ENCODE measurements around the gene CHIC2.
"Not testable (repeated sequence)": the region's sequence is repeated elsewhere in the genome, so short reads cannot be mapped to it uniquely, and the experiment has no call there.

The CHIC2 gene

DNA sequence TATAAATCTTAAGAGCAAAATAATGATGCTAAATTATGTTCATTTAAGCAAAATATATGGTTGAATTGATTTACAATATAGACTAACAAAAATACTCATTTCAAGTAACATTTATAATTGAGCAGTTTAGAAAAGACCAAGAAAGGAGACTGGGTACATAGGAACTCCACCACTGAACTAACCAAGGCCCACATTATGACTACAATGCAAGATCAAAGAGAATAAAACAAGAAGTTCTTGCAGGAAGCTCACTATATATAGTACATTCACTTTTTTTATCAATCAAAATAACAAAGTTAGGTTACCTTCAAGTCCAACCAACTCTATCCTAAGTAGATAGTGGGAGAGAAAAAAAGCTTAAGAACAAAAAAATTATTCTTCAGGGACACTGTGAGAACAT, 8.0 kb downstream of the CHIC2 start:
- DNase-seq = no peak

DNA sequence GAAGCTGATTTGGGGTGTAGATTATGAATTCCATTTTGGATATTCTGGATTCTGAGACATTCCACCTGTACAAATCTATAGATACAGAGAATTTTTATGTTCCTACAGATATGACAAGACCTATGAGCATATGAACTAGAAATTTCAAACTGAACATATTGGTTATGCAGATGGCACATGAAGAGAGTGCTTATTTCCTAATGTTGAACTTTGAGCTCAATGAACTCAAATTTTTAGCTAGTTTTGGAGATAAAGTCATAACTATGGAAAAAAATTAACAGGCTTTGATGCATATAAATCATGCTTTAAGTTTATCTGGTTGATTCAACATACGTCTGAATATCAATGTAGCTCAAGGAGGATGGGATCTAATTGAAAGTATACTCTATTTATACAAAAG, 8.9 kb downstream of the CHIC2 start:
- DNase-seq = no peak

DNA sequence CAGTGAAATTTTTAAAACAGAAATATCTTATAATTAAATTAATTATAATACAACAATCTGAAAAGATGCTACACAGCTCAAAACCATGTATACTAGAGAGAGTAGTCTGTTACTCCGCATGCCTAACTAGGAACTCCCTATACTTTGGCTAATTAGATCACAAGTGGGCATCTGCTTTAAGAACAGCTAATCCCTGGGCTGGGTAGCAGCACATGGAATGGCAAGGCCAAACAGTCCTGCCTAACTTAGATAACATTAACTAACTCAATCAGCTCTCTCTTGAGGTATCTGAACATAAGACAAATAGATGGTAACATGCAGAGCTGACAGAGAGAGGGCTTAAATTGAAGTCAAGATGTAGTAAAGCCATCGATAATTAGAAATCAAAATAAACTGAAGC, 9.9 kb downstream of the CHIC2 start:
- DNase-seq = no peak

DNA sequence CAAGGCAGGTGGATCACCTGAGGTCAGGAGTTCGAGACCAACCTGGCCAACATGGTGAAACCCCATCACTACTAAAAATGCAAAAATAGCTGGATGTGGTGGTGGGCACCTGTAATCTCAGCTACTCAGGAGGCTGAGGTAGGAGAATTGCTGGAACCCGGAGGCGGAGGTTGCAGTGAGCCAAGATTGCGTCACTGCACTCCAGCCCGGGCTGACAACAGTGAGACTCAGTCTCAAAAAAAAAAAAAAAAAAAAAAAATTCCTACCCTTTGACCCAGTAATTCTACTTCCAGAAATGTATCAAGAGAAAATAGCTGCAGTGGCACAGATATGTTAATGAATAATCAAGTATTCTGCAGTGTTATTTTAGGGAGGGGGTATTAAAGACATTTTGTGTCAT, 11.1 kb downstream of the CHIC2 start:
- DNase-seq = not testable (repeated sequence)

DNA sequence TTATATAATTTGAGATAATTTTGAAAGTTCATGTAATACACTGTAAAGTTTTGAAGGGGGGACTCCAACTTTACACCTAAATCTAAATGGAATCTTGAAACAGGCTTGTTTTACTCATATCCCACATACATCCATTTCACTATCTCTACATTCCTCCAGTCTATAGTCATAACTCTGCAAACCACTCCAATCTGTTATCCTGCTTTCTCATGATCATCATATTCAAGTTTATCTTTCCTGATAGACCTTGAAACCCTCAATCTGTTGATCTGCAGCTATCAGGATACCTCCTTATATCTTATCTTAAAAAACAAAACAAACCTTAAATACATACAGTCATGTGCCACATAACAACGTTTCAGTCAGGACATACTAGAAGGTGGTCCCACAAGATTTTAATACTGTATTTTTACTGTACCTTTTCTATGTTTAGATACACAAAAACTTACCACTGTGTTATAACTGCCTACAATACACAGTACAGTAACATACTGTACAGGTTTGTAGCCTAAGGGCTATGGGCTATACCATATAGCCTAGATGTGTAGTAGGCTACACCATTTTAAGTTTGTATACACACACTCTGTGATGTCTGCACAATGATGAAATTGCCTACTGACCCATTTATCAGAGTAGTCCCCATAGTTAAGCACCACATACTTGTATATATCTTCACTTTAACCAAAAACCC, 14.0 kb downstream of the CHIC2 start:
- DNase-seq = no peak

DNA sequence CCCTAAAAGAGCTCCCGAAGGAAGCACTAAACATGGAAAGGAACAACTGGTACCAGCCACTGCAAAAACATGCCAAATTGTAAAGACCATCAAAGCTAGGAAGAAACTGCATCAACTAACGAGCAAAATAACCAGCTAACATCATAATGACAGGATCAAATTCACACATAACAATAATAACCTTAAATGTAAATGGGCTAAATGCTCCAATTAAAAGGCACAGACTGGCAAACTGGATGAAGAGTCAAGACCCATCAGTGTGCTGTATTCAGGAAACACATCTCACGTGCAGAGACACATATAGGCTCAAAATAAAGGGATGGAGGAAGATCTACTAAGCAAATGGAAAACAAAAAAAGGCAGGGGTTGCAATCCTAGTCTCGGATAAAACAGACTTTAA, 20.8 kb downstream of the CHIC2 start:
- not testable (repeated sequence) for DNase-seq

DNA sequence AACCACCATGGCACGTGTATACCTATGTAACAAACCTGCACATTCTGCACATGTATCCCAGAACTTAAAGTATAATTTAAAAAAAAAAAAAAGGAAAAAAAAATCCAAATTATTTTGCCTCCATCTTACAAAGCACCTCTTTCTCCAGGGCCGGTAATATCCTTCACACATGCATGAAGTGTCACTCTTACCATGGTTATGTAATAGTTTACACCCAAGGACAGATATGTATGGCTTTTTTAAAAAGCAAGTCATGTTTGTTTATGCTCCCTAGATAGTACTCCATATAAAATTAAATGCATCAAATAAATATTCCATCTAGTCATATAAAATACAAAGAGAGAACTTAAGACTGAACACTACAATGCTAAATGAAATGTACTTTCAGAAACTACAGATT, 22.5 kb downstream of the CHIC2 start:
- no peak for DNase-seq

DNA sequence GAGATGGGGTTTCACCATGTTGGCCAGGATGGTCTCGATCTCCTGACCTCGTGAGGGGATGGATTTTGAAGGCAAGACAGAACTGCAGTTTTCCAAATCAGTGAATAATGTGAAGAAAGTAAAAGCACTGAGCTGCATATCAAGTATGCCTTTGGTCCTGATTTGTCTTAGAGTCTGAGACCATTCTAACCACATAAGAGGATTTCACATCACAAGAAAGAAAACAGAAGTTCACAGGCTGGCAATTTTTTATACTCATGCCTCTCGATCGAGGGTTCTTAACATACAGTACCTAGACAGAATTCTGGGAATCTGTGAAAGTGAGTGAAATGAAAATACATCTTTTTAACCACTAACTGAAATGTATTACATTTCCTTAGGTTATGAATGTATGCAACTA, 23.3 kb downstream of the CHIC2 start:
- DNase-seq = no peak

DNA sequence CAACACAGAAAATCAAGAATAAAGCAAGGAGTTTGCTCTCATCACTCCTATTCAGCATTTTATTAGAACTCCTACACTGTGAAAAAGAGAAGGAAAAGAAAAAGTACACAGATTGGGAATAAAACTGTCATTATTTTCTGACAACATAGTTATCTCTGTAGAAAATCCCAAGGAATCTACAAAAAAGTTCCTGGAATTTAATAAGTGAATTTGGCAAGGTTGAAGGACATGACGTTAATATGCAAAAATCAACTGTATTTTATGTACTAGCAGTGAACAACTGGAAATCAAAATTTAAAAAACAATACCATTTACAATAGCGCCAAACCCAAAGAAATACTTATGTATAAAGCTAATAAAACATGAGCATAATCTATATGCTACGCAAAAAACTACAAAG, 26.3 kb downstream of the CHIC2 start:
- DNase-seq = no peak

DNA sequence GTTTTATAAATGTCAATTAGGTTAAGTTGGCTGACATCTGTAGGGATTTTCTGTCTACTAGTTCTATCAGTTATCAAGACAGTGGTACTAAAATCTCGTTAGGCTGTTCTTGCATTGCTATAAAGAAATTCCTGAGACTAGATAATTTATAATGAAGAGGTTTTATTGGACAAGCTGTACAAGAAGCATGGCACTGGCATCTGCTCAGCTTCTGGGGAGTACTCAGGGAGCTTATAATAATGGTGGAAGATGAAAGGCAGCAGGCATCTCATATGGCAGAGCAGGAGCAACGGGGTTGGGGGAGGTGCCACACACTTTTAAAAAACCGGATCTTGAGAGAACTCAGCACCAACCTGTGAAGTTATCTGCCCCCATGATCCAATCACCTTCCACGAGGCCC, 28.2 kb downstream of the CHIC2 start:
- DNase-seq = no peak

DNA sequence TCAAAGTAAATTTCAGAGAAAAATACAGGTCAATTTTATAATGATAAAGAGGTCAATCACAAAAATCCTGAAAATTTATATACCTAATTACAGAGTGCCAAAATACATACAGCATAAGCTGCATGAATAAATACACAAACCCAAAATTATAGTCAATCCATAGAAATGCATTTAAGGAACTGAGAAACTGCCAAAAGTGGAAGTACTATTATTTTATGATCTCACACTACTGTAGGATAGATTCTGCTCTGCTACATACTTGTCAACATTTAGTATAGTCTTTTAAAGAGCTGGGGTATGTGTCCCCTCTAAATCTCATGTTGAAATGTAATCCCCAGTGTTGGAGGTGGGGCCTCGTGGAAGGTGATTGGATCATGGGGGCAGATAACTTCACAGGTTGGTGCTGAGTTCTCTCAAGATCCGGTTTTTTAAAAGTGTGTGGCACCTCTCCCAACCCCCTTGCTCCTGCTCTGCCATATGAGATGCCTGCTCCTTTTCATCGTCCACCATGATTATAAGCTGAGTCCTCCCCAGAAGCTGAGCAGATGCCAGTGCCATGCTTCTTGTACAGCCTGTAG, 31.8 kb downstream of the CHIC2 start:
- DNase-seq = no peak

DNA sequence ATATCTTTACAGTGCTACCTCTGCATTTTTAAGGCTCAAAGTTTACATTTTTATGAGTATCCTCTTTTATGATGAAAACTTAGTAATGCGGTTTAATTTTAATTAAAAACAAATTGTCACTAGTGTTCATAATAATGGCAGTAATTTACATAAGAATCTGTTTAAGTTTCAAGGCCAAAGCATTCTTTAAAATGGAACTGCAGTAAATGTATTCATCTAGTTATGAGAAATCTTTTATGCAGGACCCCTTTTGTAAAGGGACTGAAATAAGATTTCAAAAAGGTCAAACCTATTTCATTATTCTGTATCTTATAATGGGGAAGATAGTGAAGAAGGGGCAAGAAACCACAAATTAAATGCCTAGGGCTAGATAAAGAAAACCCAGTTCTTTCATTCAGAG, 37.1 kb downstream of the CHIC2 start:
- DNase-seq = no peak

DNA sequence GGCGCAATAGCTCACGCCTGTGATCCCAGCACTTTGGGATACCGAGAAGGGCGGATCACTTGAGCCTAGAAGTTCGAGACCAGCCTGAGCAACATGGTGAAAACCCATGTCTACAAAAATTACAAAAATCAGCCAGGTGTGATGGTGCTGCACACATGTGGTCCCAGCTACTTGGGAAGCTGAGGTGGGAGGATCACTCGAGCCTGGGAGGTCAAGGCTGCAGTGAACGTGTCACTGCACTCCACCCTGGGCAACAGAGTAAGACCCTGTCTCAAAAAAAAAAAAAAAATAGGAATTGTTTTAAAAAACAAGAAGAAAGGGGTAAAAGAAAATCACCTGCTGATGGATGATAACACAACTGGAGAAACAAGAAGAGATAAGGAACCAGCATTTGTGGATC, 38.8 kb downstream of the CHIC2 start:
- no peak for DNase-seq

DNA sequence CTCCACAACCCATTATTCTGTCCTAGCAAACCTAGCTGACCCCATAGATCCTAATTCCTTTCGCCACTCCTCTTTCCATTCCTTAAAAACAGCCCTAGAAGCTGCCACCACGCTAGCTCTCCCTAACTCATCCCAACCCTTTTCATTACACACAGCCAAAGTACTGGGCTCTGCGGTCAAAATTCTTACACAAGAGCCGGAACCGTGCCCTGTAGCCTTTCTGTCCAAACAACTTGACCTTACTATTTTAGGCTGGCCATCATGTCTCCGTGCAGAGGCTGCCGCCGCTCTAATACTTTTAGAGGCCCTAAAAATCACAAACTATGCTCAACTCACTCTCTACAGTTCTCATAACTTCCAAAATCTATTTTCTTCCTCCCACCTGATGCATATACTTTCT, 41.4 kb downstream of the CHIC2 start:
- not testable (repeated sequence) for DNase-seq

DNA sequence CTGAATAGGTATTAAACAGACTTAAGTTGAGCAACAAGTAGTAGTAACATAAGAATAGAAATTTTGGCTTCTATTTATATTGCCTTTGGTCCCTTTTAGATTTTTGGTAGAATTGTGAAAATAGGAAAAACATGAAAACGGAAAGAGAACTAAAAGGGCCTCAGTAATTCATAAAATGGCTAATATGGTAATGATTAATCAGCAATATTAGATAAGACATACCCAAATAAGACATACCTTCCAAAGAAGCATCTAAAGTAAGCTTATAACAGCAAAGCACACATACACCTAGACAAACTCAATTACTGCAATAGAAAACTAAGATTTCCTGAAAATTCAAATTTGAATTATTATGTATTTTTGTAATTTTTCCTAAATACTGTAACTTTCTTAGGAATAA, 46.4 kb downstream of the CHIC2 start:
- no peak for DNase-seq

DNA sequence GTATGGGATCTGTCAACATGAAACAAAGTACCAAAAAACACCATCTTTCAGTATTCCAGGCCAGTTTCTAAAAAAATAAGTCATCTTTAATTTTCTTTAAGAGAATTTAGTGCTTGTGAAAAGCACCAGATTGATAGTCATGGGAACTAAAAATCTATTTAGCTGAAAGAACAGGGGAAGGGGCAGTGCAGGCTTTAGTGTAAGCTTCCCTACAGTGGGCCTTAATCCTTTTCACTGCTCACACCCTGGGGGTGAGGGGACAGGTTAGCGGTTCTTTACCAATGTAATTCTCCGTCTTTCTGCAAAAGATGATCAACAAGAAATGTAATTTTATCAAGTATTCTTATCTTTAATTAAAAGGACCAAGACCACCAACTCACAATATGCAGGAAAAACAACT, 47.1 kb downstream of the CHIC2 start:
- DNase-seq = no peak

DNA sequence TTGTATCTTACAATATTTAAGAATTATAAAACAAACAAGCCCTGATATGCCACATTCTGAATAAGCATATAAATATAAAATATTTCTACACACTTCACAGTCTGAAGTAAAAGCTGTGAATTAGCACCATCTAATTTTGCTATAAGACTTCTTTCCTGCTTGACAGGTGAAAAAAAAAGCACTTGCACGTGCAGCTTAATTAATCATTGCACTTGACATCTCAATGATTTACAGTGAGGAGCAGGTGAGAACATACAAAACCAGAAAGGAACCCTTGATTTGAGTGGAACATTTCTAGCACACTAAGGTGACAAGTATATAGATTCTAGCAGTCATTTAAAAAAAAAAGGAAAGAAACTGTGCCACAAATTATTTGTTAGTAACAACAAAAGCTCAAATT, 47.9 kb downstream of the CHIC2 start:
- no peak for DNase-seq

DNA sequence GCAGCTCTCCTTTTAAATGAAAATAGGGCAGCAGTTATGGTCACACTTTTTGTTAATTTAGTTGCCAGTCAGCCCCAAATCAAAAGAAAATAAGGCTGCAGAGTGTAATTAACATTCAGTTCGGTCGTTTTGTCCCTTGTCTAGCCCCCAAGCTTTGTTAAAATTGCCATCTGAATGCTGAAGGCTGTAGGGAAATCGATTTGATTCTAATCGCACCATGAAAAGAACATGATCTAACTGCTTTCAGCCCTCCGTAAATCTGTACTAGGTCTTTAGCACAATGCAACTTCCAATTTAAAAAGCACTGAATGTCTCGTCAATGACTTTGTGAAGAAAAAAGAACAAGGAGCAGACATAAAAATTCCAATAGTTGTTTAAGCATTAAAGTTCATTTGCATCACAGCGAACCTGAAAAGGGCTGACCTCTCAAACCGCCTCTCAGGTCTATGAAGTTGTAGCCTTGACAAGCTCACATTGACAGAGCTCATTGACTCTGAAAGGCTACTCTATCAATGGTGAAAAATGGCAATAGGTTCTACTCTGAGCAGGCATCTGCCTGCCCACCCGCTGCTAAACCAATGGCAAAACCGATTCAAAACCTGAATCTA, 48.9 kb downstream of the CHIC2 start:
- DNase-seq = no peak

DNA sequence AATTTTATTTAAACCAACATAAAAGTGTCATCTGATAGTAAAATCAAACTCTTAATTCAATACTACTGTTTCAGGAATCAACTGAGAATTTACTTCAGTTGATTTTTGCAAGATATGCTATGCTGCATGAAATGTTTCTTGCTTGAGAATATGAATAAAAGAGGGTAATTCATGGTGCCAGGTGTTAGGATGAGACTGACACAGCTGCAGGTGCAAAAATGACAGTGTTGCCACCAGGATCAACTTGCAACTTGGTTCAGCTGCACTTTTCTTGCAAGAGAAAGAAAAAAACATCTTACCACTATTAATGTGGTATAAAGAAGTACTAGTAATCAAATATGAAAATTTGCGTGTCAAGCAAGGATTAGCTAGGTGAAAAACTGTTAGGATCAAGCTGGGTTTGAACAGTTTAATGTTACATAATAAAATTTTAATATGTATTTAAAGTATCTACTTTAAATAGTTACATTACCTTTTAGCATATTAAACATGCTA, 49.7 kb downstream of the CHIC2 start:
- no peak for DNase-seq

DNA sequence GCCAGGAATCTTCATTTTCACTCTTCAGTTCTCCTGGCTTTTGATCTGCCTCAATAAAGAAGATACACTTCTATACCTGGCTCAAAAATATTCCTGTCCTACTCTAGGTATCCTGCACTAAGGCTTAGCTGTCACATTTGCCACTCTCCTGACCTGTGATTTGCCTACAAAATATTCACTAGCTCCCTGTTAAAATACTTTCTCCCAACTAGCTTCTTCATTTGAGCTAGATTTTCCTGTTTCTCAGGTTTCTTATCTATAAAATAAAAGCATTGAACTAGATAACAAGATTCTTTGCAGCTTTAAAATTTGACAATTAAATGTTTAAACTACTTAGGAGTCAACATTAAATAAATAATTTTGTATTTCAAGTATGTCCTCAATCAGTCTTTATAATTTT, 53.2 kb downstream of the CHIC2 start:
- no peak for DNase-seq

DNA sequence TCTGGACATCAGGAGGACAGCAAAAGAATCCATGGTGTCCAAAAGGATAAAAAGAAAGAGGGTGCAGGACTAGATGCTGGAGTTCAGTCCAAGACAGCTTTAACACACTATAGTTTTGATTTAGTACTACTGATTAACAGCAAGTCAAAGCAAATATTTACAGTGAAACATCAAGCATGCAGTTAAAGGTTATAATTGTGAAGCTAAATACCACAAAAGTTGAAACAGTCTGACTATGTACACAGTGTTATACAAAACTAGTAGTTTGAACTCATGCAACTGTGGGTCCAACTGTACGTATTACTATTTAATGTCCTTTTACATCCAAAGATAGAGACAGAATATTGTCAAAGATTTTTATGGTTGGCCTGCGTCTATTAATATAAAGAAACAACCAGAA, 57.6 kb downstream of the CHIC2 start:
- DNase-seq = no peak

DNA sequence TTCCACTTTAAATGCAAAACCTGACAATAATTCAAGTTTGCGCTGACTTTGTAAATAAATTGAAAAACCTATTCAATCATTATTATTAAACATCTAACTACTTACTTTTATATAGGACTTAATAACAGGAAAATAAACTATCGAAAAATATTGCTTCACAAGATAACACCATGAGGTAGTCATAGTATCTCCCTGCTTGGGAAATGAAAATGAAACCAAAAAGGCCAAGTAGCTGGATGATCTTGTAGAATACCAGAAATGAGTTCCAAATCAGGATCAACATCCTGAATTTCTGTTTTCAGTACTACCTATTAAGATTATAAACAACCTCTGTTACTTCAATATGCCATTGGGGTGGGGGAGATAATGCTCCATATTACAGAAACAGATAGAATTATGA, 58.9 kb downstream of the CHIC2 start:
- DNase-seq = no peak

DNA sequence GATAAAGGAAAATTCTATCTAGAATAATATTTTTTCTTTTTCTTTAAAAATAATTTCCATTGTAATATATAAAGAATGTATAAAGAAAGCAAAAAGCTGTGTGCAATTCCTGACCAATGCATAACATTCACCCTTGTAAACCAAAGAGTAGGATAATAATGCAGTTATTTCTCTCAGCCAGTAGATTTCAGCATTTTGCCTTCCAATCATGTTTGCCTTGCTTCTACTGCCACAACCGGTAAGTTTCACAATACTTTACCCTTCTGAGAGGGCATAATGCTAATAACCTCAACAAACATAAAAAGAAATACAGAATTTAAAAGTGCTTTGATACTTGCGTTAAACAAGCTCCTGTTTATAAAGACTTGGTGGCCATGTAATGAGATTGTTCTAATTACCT, 59.9 kb downstream of the CHIC2 start:
- no peak for DNase-seq

DNA sequence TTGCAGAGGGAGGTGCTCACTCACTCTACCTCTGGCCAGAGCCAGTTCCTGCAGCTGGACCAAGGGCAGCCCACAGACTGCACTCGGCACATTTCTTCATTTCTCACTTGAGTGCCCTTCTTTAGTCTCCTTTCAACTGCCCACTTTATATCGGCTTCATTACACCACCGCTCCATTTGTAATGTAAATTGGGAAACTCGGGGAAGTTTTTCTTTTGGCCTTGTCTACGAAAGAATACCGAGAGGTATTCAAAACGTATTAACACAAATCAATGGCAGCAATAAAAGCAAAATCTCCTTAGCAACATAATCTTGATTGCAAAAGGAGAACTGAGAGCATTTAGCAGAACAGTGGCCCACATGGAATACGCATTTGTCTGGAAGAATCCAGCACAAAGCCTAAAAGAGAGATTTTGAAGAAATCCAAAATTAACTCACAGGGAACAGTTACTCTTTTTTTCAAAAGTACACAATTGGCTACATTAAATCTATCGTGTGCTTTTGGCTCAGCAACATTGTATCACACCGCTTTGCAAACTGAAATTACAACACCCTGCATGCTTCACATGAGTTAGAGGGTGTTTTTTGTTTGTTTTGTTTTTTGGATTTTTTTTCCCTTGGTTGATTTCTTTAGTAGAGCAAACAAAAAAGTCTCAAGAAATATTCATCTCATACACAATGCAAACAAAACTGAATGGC, 62.6 kb downstream of the CHIC2 start:
- DNase-seq = no peak

All from NCI-H2171 treated with DMSO at 0.1 percent for 48 hours (cell line).